AG04449 (cell line): ENCODE measurements around the gene CACNB2.

Experiments
- CTCF ChIA-PET: fragments of 350-600 bp; formaldehyde crosslinking; extraction: SDS; loops from one replicate; lab custom pipeline; 2021; ENCODE audit warnings: antibody characterized with exemption; lab: Yijun Ruan, JAX
- POLR2A ChIA-PET: fragments of 400-600, 350-600 bp; formaldehyde crosslinking; extraction: SDS; loops from one replicate; lab custom pipeline; 2020; ENCODE audit warnings: antibody characterized with exemption, inconsistent platforms; lab: Yijun Ruan, JAX
- DNase-seq: peaks from one replicate; pipeline ENCODE4 v3.0.0-alpha.2; 2010; ENCODE audit warnings: low read depth, low spot score
- H3K4me3 ChIP-seq: 2 replicates; pipeline ENCODE4 v1.5.1; 2011; ENCODE audit warnings: low read depth, mild to moderate bottlenecking, control low read depth, low read length
- CTCF ChIP-seq: IDR thresholded peaks from one replicate; pipeline ENCODE4 v1.5.1; 2011; ENCODE audit warnings: mild to moderate bottlenecking, moderate library complexity, low read length, control low read depth, inconsistent platforms; ENCODE audit not compliant: insufficient read depth; ENCODE audit errors: missing control alignments

The CACNB2 gene

GRCh38 chr10:18359812-18360211 lies 219.6 kb downstream of the CACNB2 start:
- no peak for TF ChIP-seq CTCF
- no peak for DNase-seq
- ChIA-PET CTCF (no interaction called here), POLR2A (no interaction called here)
- H3K4me3 ChIP-seq, result no peak overlapping the region

GRCh38 chr10:18362892-18363291 lies 222.7 kb downstream of the CACNB2 start:
- DNase-seq, result no peak
- ChIA-PET CTCF (no interaction called here), POLR2A (no interaction called here)
- no peak overlapping the region for H3K4me3 ChIP-seq
- no peak for TF ChIP-seq CTCF

GRCh38 chr10:18364987-18365775 lies 225.0 kb downstream of the CACNB2 start:
- no peak for DNase-seq
- no peak overlapping the region for H3K4me3 ChIP-seq
- ChIA-PET POLR2A (no interaction called here), CTCF (no interaction called here)
- TF ChIP-seq CTCF, result no peak

GRCh38 chr10:18367840-18368239 lies 227.6 kb downstream of the CACNB2 start:
- no peak for DNase-seq
- ChIA-PET POLR2A (no interaction called here), CTCF (no interaction called here)
- no peak overlapping the region for H3K4me3 ChIP-seq
- TF ChIP-seq CTCF, result no peak

- ChIA-PET CTCF (no interaction called here), POLR2A (no interaction called here)
- DNase-seq, result no peak
- no peak overlapping the region for H3K4me3 ChIP-seq
- TF ChIP-seq CTCF, result no peak
Observed at GRCh38 chr10:18368273-18368672, 228.0 kb downstream of the CACNB2 start.

GRCh38 chr10:18368682-18369081 lies 228.5 kb downstream of the CACNB2 start:
- POLR2A ChIA-PET, result no interaction called here
- CTCF ChIA-PET, result no interaction called here
- no peak for TF ChIP-seq CTCF
- no peak overlapping the region for H3K4me3 ChIP-seq
- DNase-seq, result no peak
